ENCODE results near the gene CLK1. TPM values are rescaled to one million over a fixed set of nuclear protein-coding genes. Genes with fewer than 3 reads are reported as not detected.
A peak's percentile ranks its signal among the peaks of the same experiment; 100 is the strongest.

The CLK1 gene
- total and polyA plus RNA-seq, 2 of the 13 experiments (the other 11 are each of a cell fraction or from before 2014, with no cell fraction given) = 66.6 to 101 TPM

DNA sequence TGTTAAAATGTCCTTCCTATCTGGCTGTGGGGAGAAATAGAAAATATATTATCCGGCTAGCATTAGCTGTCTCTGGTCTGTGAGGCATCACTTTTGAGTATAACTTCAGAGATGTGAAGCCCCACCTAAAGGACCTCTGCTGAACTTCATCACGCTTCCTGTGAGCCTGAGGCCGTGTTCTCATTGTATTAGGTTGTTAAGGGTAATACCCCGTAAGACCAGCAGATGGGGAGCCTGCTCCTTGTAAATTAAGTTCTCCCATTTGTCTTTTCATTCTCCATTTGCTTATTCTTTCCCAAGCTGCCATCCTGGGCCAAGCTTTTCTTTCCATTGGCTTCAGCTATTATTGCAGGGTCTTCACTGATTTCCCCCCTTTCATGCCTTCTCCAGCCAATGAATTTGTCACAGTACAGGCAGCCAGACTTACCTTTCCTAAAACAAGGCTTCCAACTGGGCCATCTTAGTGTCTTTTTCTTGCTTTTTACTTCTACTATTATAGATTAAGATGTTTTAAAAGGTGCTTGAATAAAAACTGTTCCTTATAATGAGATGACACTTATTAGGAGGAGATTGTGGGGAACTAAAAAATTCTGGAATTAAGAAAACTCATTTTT is 37.1 kb upstream of the CLK1 start (continued):
- TF ChIP-seq ARID5B (CRISPR knock-in tag; IDR thresholded peaks at IDR 0.05) = 0 out of 2 replicates have a peak, but pooled peaks have one; percentile 20
- TF ChIP-seq NFRKB (IDR thresholded peaks at IDR 0.05) = no peak
- TF ChIP-seq ZNF580 (CRISPR knock-in tag; IDR thresholded peaks at IDR 0.05; ENCODE audit: borderline replicate concordance, low read depth) = no peak
- TF ChIP-seq ZNF569 (CRISPR knock-in tag; IDR thresholded peaks at IDR 0.05; ENCODE audit: borderline replicate concordance) = no peak
- TF ChIP-seq, protein P1, sequence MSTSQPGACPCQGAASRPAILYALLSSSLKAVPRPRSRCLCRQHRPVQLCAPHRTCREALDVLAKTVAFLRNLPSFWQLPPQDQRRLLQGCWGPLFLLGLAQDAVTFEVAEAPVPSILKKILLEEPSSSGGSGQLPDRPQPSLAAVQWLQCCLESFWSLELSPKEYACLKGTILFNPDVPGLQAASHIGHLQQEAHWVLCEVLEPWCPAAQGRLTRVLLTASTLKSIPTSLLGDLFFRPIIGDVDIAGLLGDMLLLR (CRISPR knock-in tag; IDR thresholded peaks at IDR 0.05) = no peak
- no peak for TF ChIP-seq RARG (CRISPR knock-in tag; IDR thresholded peaks at IDR 0.05; ENCODE audit: low read depth)
- TF ChIP-seq DR1 (CRISPR knock-in tag; IDR thresholded peaks at IDR 0.05) = no peak
- TF ChIP-seq SOX5 (CRISPR knock-in tag; IDR thresholded peaks at IDR 0.05; ENCODE audit: borderline replicate concordance) = 0 out of 2 replicates have a peak, but pooled peaks have one; percentile 39
- no peak for TF ChIP-seq NFAT5 (CRISPR knock-in tag; IDR thresholded peaks at IDR 0.05)
- no peak for TF ChIP-seq HMG20B (CRISPR knock-in tag; conservative IDR thresholded peaks at IDR 0.05)
- TF ChIP-seq ZMYM4 (CRISPR knock-in tag; IDR thresholded peaks at IDR 0.05) = peak; percentile 23; the same call in 1 of the 2 replicates
- no peak for TF ChIP-seq ZNF816 (CRISPR knock-in tag; IDR thresholded peaks at IDR 0.05; ENCODE audit: borderline replicate concordance)
- no peak for TF ChIP-seq ZNF33A (CRISPR knock-in tag; IDR thresholded peaks at IDR 0.05; ENCODE audit: borderline replicate concordance)
- TF ChIP-seq ZNF510 (CRISPR knock-in tag; IDR thresholded peaks at IDR 0.05; ENCODE audit: low read depth) = 0 out of 2 replicates have a peak, but pooled peaks have one; percentile 40
- no peak for TF ChIP-seq CBX2 (IDR thresholded peaks at IDR 0.05; ENCODE audit: low read depth, low read length)
- no peak for TF ChIP-seq CBX2 (CRISPR knock-in tag; IDR thresholded peaks at IDR 0.05; ENCODE audit: low read depth)
- TF ChIP-seq ELF3 (CRISPR knock-in tag; IDR thresholded peaks at IDR 0.05) = peak; percentile 74
- no peak for TF ChIP-seq TAF1 (CRISPR knock-in tag; IDR thresholded peaks at IDR 0.05)
- TF ChIP-seq ZBTB8A (CRISPR knock-in tag; IDR thresholded peaks at IDR 0.05; ENCODE audit: borderline replicate concordance, low read depth) = no peak
- no peak for TF ChIP-seq PAX8 (CRISPR knock-in tag; IDR thresholded peaks at IDR 0.05; ENCODE audit: borderline replicate concordance)
- no peak for TF ChIP-seq CBX5 (CRISPR knock-in tag; IDR thresholded peaks at IDR 0.05; ENCODE audit: borderline replicate concordance)
- TF ChIP-seq ELF1 (CRISPR knock-in tag; IDR thresholded peaks at IDR 0.05) = no peak
